HEK293 (cell line): ENCODE measurements around the gene SERPINA10.
"Not testable (repeated sequence)": the region's sequence is repeated elsewhere in the genome, so short reads cannot be mapped to it uniquely, and the experiment has no call there.

Experiments
- CTCF ChIA-PET: fragments of 350-600 bp; formaldehyde crosslinking; extraction: SDS; loops from one replicate; lab custom pipeline; 2021; ENCODE audit warnings: antibody characterized with exemption; lab: Yijun Ruan, JAX
- POLR2A ChIA-PET: fragments of 300-600 bp; formaldehyde crosslinking; extraction: SDS; loops from one replicate; lab custom pipeline; 2020; ENCODE audit warnings: antibody characterized with exemption, inconsistent platforms; lab: Yijun Ruan, JAX
- H3K27ac ChIP-seq: fragments of 200-500 bp; sonication (Bioruptor generic); 2 replicates; pipeline ENCODE4 v1.5.1; 2014; ENCODE audit warnings: low read depth, low read length, control low read depth, inconsistent platforms; ENCODE audit errors: extremely low read depth
- H3K36me3 ChIP-seq, 2 experiments: fragments of 200-500 bp in 1 of 2; sonication (Bioruptor generic) in 1 of 2; 1 replicate in 1 of 2; 2 replicates in 1 of 2; pipeline ENCODE4 v1.5.1; 2014 to 2017; ENCODE audit warnings: inconsistent platforms in 2 of 2, low read length in 2 of 2; ENCODE audit not compliant: control insufficient read depth in 2 of 2, insufficient read depth in 1 of 2
- H3K4me1 ChIP-seq: fragments of 200-500 bp; sonication (Bioruptor generic); 2 replicates; pipeline ENCODE4 v1.5.1; 2014; ENCODE audit warnings: mild to moderate bottlenecking, low read length, inconsistent platforms; ENCODE audit not compliant: control insufficient read depth, insufficient read depth
- H3K4me3 ChIP-seq: 2 replicates; pipeline ENCODE4 v1.5.1; 2011; ENCODE audit warnings: low read depth, mild to moderate bottlenecking, control low read depth, low read length, moderate library complexity
- H3K9me3 ChIP-seq: fragments of 200-500 bp; sonication (Bioruptor generic); 2 replicates; pipeline ENCODE4 v1.5.1; 2014; ENCODE audit warnings: low read depth, low read length, inconsistent platforms; ENCODE audit not compliant: control insufficient read depth, insufficient read depth
- GLI2 ChIP-seq: fragments of 450-650 bp; formaldehyde crosslinking; IDR thresholded peaks from 2 replicates; pipeline ENCODE4; 2017; ENCODE audit warnings: missing biosample characterization, missing genetic modification characterization, low read depth, borderline replicate concordance
- GLI4 ChIP-seq: fragments of 450-650 bp; formaldehyde crosslinking; IDR thresholded peaks from 2 replicates; pipeline ENCODE4 v1.5.1; 2016; ENCODE audit warnings: missing biosample characterization, missing genetic modification characterization
- GLIS2 ChIP-seq: fragments of 450-650 bp; formaldehyde crosslinking; IDR thresholded peaks from 2 replicates; pipeline ENCODE4 v1.5.1; 2016; ENCODE audit warnings: missing biosample characterization, missing genetic modification characterization
- HOXC10 ChIP-seq: sonication (generic); formaldehyde crosslinking; IDR thresholded peaks from 2 replicates; pipeline ENCODE4 v1.8.1; 2023; ENCODE audit warnings: mild to moderate bottlenecking, missing genetic modification reagents
- KLF17 ChIP-seq: fragments of 450-650 bp; formaldehyde crosslinking; IDR thresholded peaks from 2 replicates; pipeline ENCODE4 v1.5.1; 2016; ENCODE audit warnings: missing biosample characterization, missing genetic modification characterization
- PRDM2 ChIP-seq: fragments of 450-650 bp; formaldehyde crosslinking; IDR thresholded peaks from 2 replicates; pipeline ENCODE4 v1.5.1; 2016; ENCODE audit warnings: missing biosample characterization, missing genetic modification characterization, borderline replicate concordance
- SCRT2 ChIP-seq: fragments of 450-650 bp; formaldehyde crosslinking; IDR thresholded peaks from 2 replicates; pipeline ENCODE4 v1.5.1; 2016; ENCODE audit warnings: missing biosample characterization, missing genetic modification characterization
- ZBTB10 ChIP-seq: fragments of 450-650 bp; formaldehyde crosslinking; IDR thresholded peaks from 2 replicates; pipeline ENCODE4 v1.5.1; 2016; ENCODE audit warnings: missing biosample characterization, missing genetic modification characterization
- ZBTB49 ChIP-seq: fragments of 450-650 bp; formaldehyde crosslinking; IDR thresholded peaks from 2 replicates; pipeline ENCODE4 v1.5.1; 2016; ENCODE audit warnings: missing biosample characterization, missing genetic modification characterization, low read depth
- ZNF121 ChIP-seq: fragments of 450-650 bp; formaldehyde crosslinking; IDR thresholded peaks from 2 replicates; pipeline ENCODE4 v1.5.1; 2016; ENCODE audit warnings: missing biosample characterization, missing genetic modification characterization
- ZNF138 ChIP-seq: fragments of 450-650 bp; formaldehyde crosslinking; IDR thresholded peaks from 2 replicates; pipeline ENCODE4 v1.5.1; 2016; ENCODE audit warnings: missing biosample characterization, missing genetic modification characterization, borderline replicate concordance
- ZNF155 ChIP-seq: fragments of 450-650 bp; formaldehyde crosslinking; IDR thresholded peaks from 2 replicates; pipeline ENCODE4 v1.5.1; 2016; ENCODE audit warnings: missing biosample characterization, missing genetic modification characterization
- ZNF184 ChIP-seq: fragments of 450-650 bp; IDR thresholded peaks from 2 replicates; pipeline ENCODE4 v1.5.1; 2018; ENCODE audit warnings: missing biosample characterization, mild to moderate bottlenecking, missing genetic modification characterization
- ZNF366 ChIP-seq: fragments of 450-650 bp; formaldehyde crosslinking; conservative IDR thresholded peaks from 2 replicates; pipeline ENCODE4 v1.5.1; 2016; ENCODE audit warnings: missing biosample characterization, missing genetic modification characterization
- ZNF394 ChIP-seq: fragments of 450-650 bp; formaldehyde crosslinking; IDR thresholded peaks from 2 replicates; pipeline ENCODE4 v1.5.1; 2016; ENCODE audit warnings: missing biosample characterization, missing genetic modification characterization, mild to moderate bottlenecking, moderate library complexity, borderline replicate concordance
- ZNF404 ChIP-seq: fragments of 450-650 bp; formaldehyde crosslinking; IDR thresholded peaks from 2 replicates; pipeline ENCODE4 v1.5.1; 2017; ENCODE audit warnings: missing biosample characterization, missing genetic modification characterization
- ZNF423 ChIP-seq: fragments of 450-650 bp; formaldehyde crosslinking; IDR thresholded peaks from 2 replicates; pipeline ENCODE4 v1.5.1; 2016; ENCODE audit warnings: missing biosample characterization, missing genetic modification characterization
- ZNF48 ChIP-seq: fragments of 450-650 bp; formaldehyde crosslinking; IDR thresholded peaks from 2 replicates; pipeline ENCODE4 v1.5.1; 2016; ENCODE audit warnings: missing biosample characterization, missing genetic modification characterization

The SERPINA10 gene

GRCh38 chr14:94304243-94304642 is 11.2 kb upstream of the SERPINA10 start:
- no peaks in the 10 kb centered on the region for H3K9me3 ChIP-seq
- CTCF ChIA-PET, result no interaction called here

GRCh38 chr14:94303111-94303510 is 10.0 kb upstream of the SERPINA10 start:
- CTCF ChIA-PET, result no interaction called here
- no peak overlapping the region for H3K27ac ChIP-seq
- H3K4me1 ChIP-seq, result no peaks in the 10 kb centered on the region
- TF ChIP-seq HOXC10 (CRISPR knock-in tag) (no peak), ZNF121 (no peak), ZBTB49 (tag by site-specific recombination) (no peak), ZNF366 (no peak), ZNF155 (tag by site-specific recombination) (no peak), GLI2 (no peak), PRDM2 (tag by site-specific recombination) (no peak), ZNF394 (tag by site-specific recombination) (no peak), ZNF423 (tag by site-specific recombination) (no peak)
- no peaks in the 10 kb centered on the region for H3K9me3 ChIP-seq
- POLR2A ChIA-PET, result no interaction called here
- H3K4me3 ChIP-seq, result no peak overlapping the region
- H3K36me3 ChIP-seq, result no peaks in the 10 kb centered on the region

More at GRCh38 chr14:94304243-94304642, 11.2 kb upstream of the SERPINA10 start:
- POLR2A ChIA-PET, result no interaction called here
- no peak overlapping the region for H3K27ac ChIP-seq
- H3K4me3 ChIP-seq, result no peak overlapping the region
- no peaks in the 10 kb centered on the region for H3K36me3 ChIP-seq
- TF ChIP-seq GLI4 (tag by site-specific recombination) (no peak), ZBTB10 (tag by site-specific recombination) (no peak)
- H3K4me1 ChIP-seq, result no peaks in the 10 kb centered on the region

- Histone ChIP-seq H3K36me3 (no peaks in the 10 kb centered on the region), H3K4me1 (no peaks in the 10 kb centered on the region), H3K27ac (no peak overlapping the region), H3K4me3 (no peak overlapping the region)
- POLR2A ChIA-PET, result no interaction called here
- CTCF ChIA-PET, result no interaction called here
- TF ChIP-seq ZNF48 (tag by site-specific recombination) (no peak), KLF17 (no peak), SCRT2 (tag by site-specific recombination) (no peak), ZNF184 (no peak), ZNF138 (tag by site-specific recombination) (no peak), ZNF404 (tag by site-specific recombination) (no peak), GLIS2 (tag by site-specific recombination) (no peak)
- TF ChIP-seq, all 188 proteins: peak for 0
- H3K9me3 ChIP-seq, result no peaks in the 10 kb centered on the region
These were observed 5.1 kb upstream of the SERPINA10 start for GRCh38 chr14:94298130-94298529.

GRCh38 chr14:94296181-94296545 is 3.1 kb upstream of the SERPINA10 start:
- POLR2A ChIA-PET, H3K36me3 ChIP-seq, CTCF ChIA-PET, H3K4me1 ChIP-seq, H3K4me3 ChIP-seq, H3K9me3 ChIP-seq, H3K27ac ChIP-seq: not testable (repeated sequence)
